Uterus (tissue), 4 donors: ENCODE data around the gene CHST3. TPM values are rescaled to one million over a fixed set of nuclear protein-coding genes. Genes with fewer than 3 reads are reported as not detected.

Experiments
- DNase-seq, 2 donors: peaks; one replicate each; pipeline ENCODE4 v3.0.0-alpha.2; 2019 to 2020
- H3K27ac ChIP-seq, 2 donors: fragments of 200-600 bp; sonication (generic); 1 replicate in 1 of 2; 2 replicates in 1 of 2; pipeline ENCODE4 v1.5.1; 2016 to 2018
- H3K27me3 ChIP-seq, 2 donors: fragments of 200-600 bp; sonication (generic); one replicate each; pipeline ENCODE4 v1.5.1; 2018 to 2019; ENCODE audit warnings: control low read depth in 1 of 2
- H3K36me3 ChIP-seq, 2 donors: fragments of 200-600 bp; sonication (generic); one replicate each; pipeline ENCODE4 v1.5.1; 2019; ENCODE audit warnings: control low read depth in 1 of 2
- H3K4me1 ChIP-seq, 2 donors: fragments of 200-600 bp; sonication (generic); one replicate each; pipeline ENCODE4 v1.5.1; 2018 to 2019; ENCODE audit warnings: control low read depth in 1 of 2
- H3K4me3 ChIP-seq, 2 donors: fragments of 200-600 bp; sonication (generic); 1 replicate in 1 of 2; 2 replicates in 1 of 2; pipeline ENCODE4 v1.5.1; 2018 to 2019; ENCODE audit warnings: mild to moderate bottlenecking in 1 of 2
- H3K9me3 ChIP-seq, 2 donors: fragments of 200-600 bp; sonication (generic); one replicate each; pipeline ENCODE4 v1.5.1; 2019; ENCODE audit warnings: control low read depth in 1 of 2
- CTCF ChIP-seq, 4 experiments: fragments of 200-600 bp in 2 of 4; fragments of 450-650 bp in 2 of 4; sonication (generic) in 2 of 4; IDR thresholded peaks; one replicate each; pipeline ENCODE4 v1.5.1; 2016 to 2019; ENCODE audit warnings: antibody characterized with exemption in 4 of 4, mild to moderate bottlenecking in 2 of 4, moderate library complexity in 1 of 4
- POLR2A ChIP-seq, 2 donors: fragments of 450-650 bp; IDR thresholded peaks; one replicate each; pipeline ENCODE4 v1.6.1; 2016; ENCODE audit warnings: antibody characterized with exemption in 2 of 2, mild to moderate bottlenecking in 1 of 2, moderate library complexity in 1 of 2
- intact Hi-C: fragments of 100-400 bp; cut with DNase I; formaldehyde crosslinking; loops from one replicate; pipeline ENCODE4 v1.15.1; 2023; ENCODE audit warnings: low total_unique reads
- total RNA-seq, 4 donors: library from RNA; depleted of rRNA in 3 of 4; stranded (reverse); fragments of >200 nt in 3 of 4; gene quantifications; one replicate each; pipeline versions ENCODE4 v1.1.0 to v1.2.4, GENCODE V29; 2014 to 2023
- donor health status: DM: yes; HTN: yes; CAD: no.

CHST3 gene
- total RNA-seq, 4 donors from 2014 or later = 12.3 to 44.7 (median 28.1) TPM

- Histone ChIP-seq H3K27ac (no peak overlapping the region), H3K4me1 (no peaks in the 10 kb centered on the region), H3K9me3 (no peaks in the 10 kb centered on the region), H3K4me3 (no peak overlapping the region), H3K36me3 (no peaks in the 10 kb centered on the region), H3K27me3 (no peaks in the 10 kb centered on the region)
- no peak for DNase-seq
- intact Hi-C loops = loop anchor here (10.0 kb wide), 1 partner anchor 148 kb away; no protein-coding TSS in a partner anchor
- TF ChIP-seq POLR2A (IDR thresholded peaks at IDR 0.05) (no peak), CTCF (IDR thresholded peaks at IDR 0.05) (no peak)
Measured at GRCh38 chr10:72043016-72043834, 79.0 kb downstream of the CHST3 start.

- H3K4me3 ChIP-seq = no peak overlapping the region
- no peaks in the 10 kb centered on the region for H3K36me3 ChIP-seq
- H3K27me3 ChIP-seq = no peaks in the 10 kb centered on the region
- peak; percentile 57 to 86 (median 70) for TF ChIP-seq CTCF (IDR thresholded peaks at IDR 0.05)
- TF ChIP-seq POLR2A (IDR thresholded peaks at IDR 0.05) = peak in 1 of 2 donors; percentile 21
- no peaks in the 10 kb centered on the region for H3K9me3 ChIP-seq
- H3K27ac ChIP-seq = peak overlapping the region in 1 of 2 donors; percentile 36
- no peaks in the 10 kb centered on the region for H3K4me1 ChIP-seq
- peak; percentile 54 to 61 for DNase-seq
- intact Hi-C loops = loop anchor here (5.0 to 10.0 kb wide), 2 partner anchors 150 to 293 kb away; no protein-coding TSS in a partner anchor
Measured at GRCh38 chr10:72044417-72045041, 80.3 kb downstream of the CHST3 start.

- Histone ChIP-seq H3K9me3 (no peaks in the 10 kb centered on the region), H3K4me3 (no peak overlapping the region), H3K27ac (no peak overlapping the region), H3K27me3 (no peaks in the 10 kb centered on the region), H3K4me1 (no peaks in the 10 kb centered on the region), H3K36me3 (no peaks in the 10 kb centered on the region)
- TF ChIP-seq CTCF (IDR thresholded peaks at IDR 0.05) (no peak), POLR2A (IDR thresholded peaks at IDR 0.05) (no peak)
- intact Hi-C loops = loop anchor here (5.0 to 10.0 kb wide), 2 partner anchors 151 to 292 kb away; no protein-coding TSS in a partner anchor
- no peak for DNase-seq
Measured at GRCh38 chr10:72045586-72045985, 81.4 kb downstream of the CHST3 start.

- Histone ChIP-seq H3K27ac (peak overlapping the region in 1 of 2 donors; percentile 31), H3K36me3 (no peaks in the 10 kb centered on the region)
- intact Hi-C loops = loop anchor here (5.0 to 10.0 kb wide), 2 partner anchors 154 to 289 kb away; no protein-coding TSS in a partner anchor
Measured at GRCh38 chr10:72048450-72049124, 84.4 kb downstream of the CHST3 start.

More at GRCh38 chr10:72048450-72049124, 84.4 kb downstream of the CHST3 start:
- H3K9me3 ChIP-seq = no peaks in the 10 kb centered on the region
- TF ChIP-seq POLR2A (IDR thresholded peaks at IDR 0.05) (no peak), CTCF (IDR thresholded peaks at IDR 0.05) (peak; percentile 97 to 100 (median 100))
- H3K4me3 ChIP-seq = no peak overlapping the region
- no peaks in the 10 kb centered on the region for H3K27me3 ChIP-seq
- DNase-seq = peak; percentile 94 to 95
- no peaks in the 10 kb centered on the region for H3K4me1 ChIP-seq
